H9 (cell line): ENCODE measurements around the gene ADARB2. TPM values are rescaled to one million over a fixed set of nuclear protein-coding genes. Genes with fewer than 3 reads are reported as not detected.

Source experiments
- DNase-seq: peaks from one replicate; pipeline ENCODE4 v3.0.0-alpha.2; 2017
- H2AFZ ChIP-seq: one replicate; pipeline ENCODE4 v1.6.1; 2013; ENCODE audit warnings: mild to moderate bottlenecking, low read length, control low read depth, moderate library complexity
- H2AK5ac ChIP-seq: 2 replicates; pipeline ENCODE4 v1.6.1; 2013; ENCODE audit warnings: low read length, control low read depth, mixed read lengths; ENCODE audit not compliant: insufficient read length
- H2BK120ac ChIP-seq: one replicate; pipeline ENCODE4 v1.6.1; 2013; ENCODE audit warnings: low read depth, mild to moderate bottlenecking, low read length, control low read depth, inconsistent platforms; ENCODE audit not compliant: poor library complexity, severe bottlenecking
- H2BK12ac ChIP-seq: 2 replicates; pipeline ENCODE4 v1.6.1; 2013; ENCODE audit warnings: low read length, control low read depth, mixed read lengths, low read depth; ENCODE audit not compliant: insufficient read length
- H2BK15ac ChIP-seq: 2 replicates; pipeline ENCODE4 v1.6.1; 2013; ENCODE audit warnings: low read depth, low read length, control low read depth
- H2BK20ac ChIP-seq: one replicate; pipeline ENCODE4 v1.6.1; 2013; ENCODE audit warnings: low read depth, mild to moderate bottlenecking, low read length, control low read depth, inconsistent platforms; ENCODE audit not compliant: poor library complexity, severe bottlenecking
- H2BK5ac ChIP-seq: 2 replicates; pipeline ENCODE4 v1.6.1; 2013; ENCODE audit warnings: low read length, control low read depth, mixed read lengths; ENCODE audit not compliant: insufficient read length
- H3K14ac ChIP-seq: 2 replicates; pipeline ENCODE4 v1.6.1; 2013; ENCODE audit warnings: low read length, control low read depth; ENCODE audit not compliant: insufficient read depth
- H3K18ac ChIP-seq: 2 replicates; pipeline ENCODE4 v1.6.1; 2013; ENCODE audit warnings: low read depth, mild to moderate bottlenecking, mixed read lengths, low read length, control low read depth; ENCODE audit not compliant: insufficient read length
- H3K23ac ChIP-seq: 2 replicates; pipeline ENCODE4 v1.6.1; 2013; ENCODE audit warnings: low read length, control low read depth, mixed read lengths, low read depth; ENCODE audit not compliant: insufficient read length
- H3K23me2 ChIP-seq: 2 replicates; pipeline ENCODE4 v1.6.1; 2013; ENCODE audit warnings: low read depth, mild to moderate bottlenecking, mixed read lengths, low read length, control low read depth; ENCODE audit not compliant: insufficient read length, poor library complexity, severe bottlenecking
- H3K27ac ChIP-seq: 2 replicates; pipeline ENCODE4 v1.5.1; 2013; ENCODE audit warnings: low read length, control low read depth, mixed read lengths, low read depth; ENCODE audit not compliant: insufficient read length
- H3K27me3 ChIP-seq: 2 replicates; pipeline ENCODE4 v1.6.1; 2013; ENCODE audit warnings: low read length, control low read depth, inconsistent platforms; ENCODE audit not compliant: insufficient read depth
- H3K4ac ChIP-seq: 2 replicates; pipeline ENCODE4 v1.6.1; 2013; ENCODE audit warnings: low read depth, mild to moderate bottlenecking, control low read depth, inconsistent platforms, low read length, moderate library complexity
- H3K4me1 ChIP-seq: 2 replicates; pipeline ENCODE4 v1.6.1; 2013; ENCODE audit warnings: low read length, control low read depth, inconsistent platforms; ENCODE audit not compliant: insufficient read depth
- H3K4me2 ChIP-seq: 2 replicates; pipeline ENCODE4 v1.6.1; 2013; ENCODE audit warnings: low read length, control low read depth, mixed read lengths; ENCODE audit not compliant: insufficient read length, insufficient read depth
- H3K56ac ChIP-seq: 2 replicates; pipeline ENCODE4 v1.6.1; 2013; ENCODE audit warnings: low read depth, mild to moderate bottlenecking, mixed read lengths, low read length, control low read depth; ENCODE audit not compliant: insufficient read length
- H3K79me1 ChIP-seq: 2 replicates; pipeline ENCODE4 v1.6.1; 2013; ENCODE audit warnings: low read depth, mild to moderate bottlenecking, moderate library complexity, low read length, control low read depth, inconsistent platforms; ENCODE audit not compliant: insufficient read depth, poor library complexity, severe bottlenecking
- H3K79me2 ChIP-seq: 2 replicates; pipeline ENCODE4 v1.6.1; 2013; ENCODE audit warnings: low read length, control low read depth, inconsistent platforms; ENCODE audit not compliant: insufficient read depth
- H3K9ac ChIP-seq: 2 replicates; pipeline ENCODE4 v1.6.1; 2013; ENCODE audit warnings: low read length, control low read depth, mixed read lengths; ENCODE audit not compliant: insufficient read length; ENCODE audit errors: extremely low read depth
- H3K9me3 ChIP-seq: one replicate; pipeline ENCODE4 v1.6.1; 2013; ENCODE audit warnings: low read depth, low read length, inconsistent platforms; ENCODE audit not compliant: control insufficient read depth
- H3T11ph ChIP-seq: one replicate; pipeline ENCODE4 v1.6.1; 2013; ENCODE audit warnings: mild to moderate bottlenecking, low read length, control low read depth, inconsistent platforms
- H4K20me1 ChIP-seq: one replicate; pipeline ENCODE4 v1.6.1; 2013; ENCODE audit not compliant: control insufficient read depth, insufficient read length, insufficient read depth
- H4K5ac ChIP-seq: 2 replicates; pipeline ENCODE4 v1.6.1; 2013; ENCODE audit warnings: low read depth, mild to moderate bottlenecking, mixed read lengths, low read length, control low read depth; ENCODE audit not compliant: insufficient read length
- H4K8ac ChIP-seq: replicated peaks from 2 replicates; pipeline ENCODE4 v1.6.1; 2013; ENCODE audit warnings: low read length, control low read depth, mixed read lengths, low read depth; ENCODE audit not compliant: insufficient read length
- H4K91ac ChIP-seq: 2 replicates; pipeline ENCODE4 v1.6.1; 2013; ENCODE audit warnings: low read depth, mild to moderate bottlenecking, moderate library complexity, mixed read lengths, low read length, control low read depth; ENCODE audit not compliant: insufficient read length
- H3K27ac Mint-ChIP-seq, 3 experiments: 2 replicates in 2 of 3; 3 replicates in 1 of 3; pipeline ENCODE4 v1.8.0; 2020 to 2021; ENCODE audit warnings: mixed read lengths in 3 of 3, mild to moderate bottlenecking in 1 of 3, moderate library complexity in 1 of 3
- H3K27me3 Mint-ChIP-seq: 2 replicates; pipeline ENCODE4 v1.8.0; 2021; ENCODE audit warnings: low read depth, mild to moderate bottlenecking, moderate library complexity, mixed read lengths
- H3K36me3 Mint-ChIP-seq, 3 experiments: 2 replicates in 2 of 3; 3 replicates in 1 of 3; pipeline ENCODE4 v1.8.0; 2020 to 2021; ENCODE audit warnings: low read depth in 3 of 3, mixed read lengths in 3 of 3; ENCODE audit not compliant: insufficient read depth in 1 of 3
- H3K4me1 Mint-ChIP-seq, 2 experiments: 2 replicates each; pipeline ENCODE4 v1.8.0; 2020; ENCODE audit warnings: mixed read lengths in 2 of 2
- H3K4me3 Mint-ChIP-seq, 2 experiments: 2 replicates in 1 of 2; 3 replicates in 1 of 2; pipeline ENCODE4 v1.8.0; 2020 to 2021; ENCODE audit warnings: mild to moderate bottlenecking in 2 of 2, mixed read lengths in 2 of 2, moderate library complexity in 1 of 2
- H3K9me3 Mint-ChIP-seq, 2 experiments: 2 replicates in 1 of 2; 3 replicates in 1 of 2; pipeline ENCODE4 v1.8.0; 2020; ENCODE audit warnings: mild to moderate bottlenecking in 2 of 2, mixed read lengths in 2 of 2, moderate library complexity in 1 of 2
- WGBS: extraction: QIAGEN DNeasy Blood & Tissue Kit; methylation state at CpG from one replicate; pipeline ENCODE4 v1.1.7; 2013; ENCODE audit warnings: missing lambda C conversion rate, low lambda C conversion rate, mixed read lengths; ENCODE audit not compliant: insufficient read length; ENCODE audit errors: extremely low coverage; 5-methylcytosine and 5-hydroxymethylcytosine counted together
- total RNA-seq: library from RNA; stranded (reverse); gene quantifications from 2 replicates; pipeline ENCODE4 v1.2.1, GENCODE V29; 2021
- TF ChIP-seq, protein P1 (sequence below): fragments of 200-600 bp; sonication (generic); conservative IDR thresholded peaks from 3 replicates; pipeline ENCODE4 v1.8.0; 2021; ENCODE audit warnings: antibody characterized with exemption, mild to moderate bottlenecking

ADARB2 gene
- total RNA-seq, 1 experiment from 2014 or later: 0.87 TPM

DNA sequence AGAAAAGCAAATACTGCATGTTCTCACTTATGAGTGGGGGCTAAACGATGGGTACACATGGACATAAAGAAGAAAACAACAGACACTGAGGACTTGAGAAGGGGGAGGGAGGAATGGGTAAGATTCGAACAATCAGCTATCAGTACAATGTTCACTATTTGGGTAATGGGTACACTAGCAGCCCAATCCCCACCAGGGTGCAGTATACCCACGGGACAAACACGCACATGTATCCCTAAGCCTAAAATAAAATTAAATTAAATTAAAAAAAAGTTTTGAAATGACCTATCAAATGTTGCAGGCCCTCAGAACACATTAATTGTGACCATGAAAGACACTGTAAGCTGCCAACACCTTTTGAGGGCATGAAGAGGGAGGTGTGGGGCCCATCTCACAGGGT is 365.1 kb downstream of the ADARB2 start:
- H3K4me3 Mint-ChIP-seq: no peak overlapping the region
- no peak overlapping the region for H2AFZ ChIP-seq
- peaks cover 18 to 19% of the 10 kb centered on the region in 2 experiments for H3K4me1 Mint-ChIP-seq
- no peaks in the 10 kb centered on the region for H3K79me1 ChIP-seq
- H3K27ac ChIP-seq: no peak overlapping the region
- H3K9me3 Mint-ChIP-seq: peaks cover 0 to 4% of the 10 kb centered on the region in 2 experiments; a peak in 2 of 5 replicates
- H4K5ac ChIP-seq: no peak overlapping the region
- H3K18ac ChIP-seq: no peak overlapping the region
- H3K14ac ChIP-seq: no peak overlapping the region
- no peaks in the 10 kb centered on the region; the same call in 1 of the 2 replicates for H3K79me2 ChIP-seq
- H4K8ac ChIP-seq: no peak overlapping the region
- H2BK15ac ChIP-seq: no peak overlapping the region
- no peak overlapping the region for H3K27ac Mint-ChIP-seq
- no peak overlapping the region for H2BK20ac ChIP-seq
- no peak overlapping the region for H3K4me2 ChIP-seq
- no peak overlapping the region for H2BK120ac ChIP-seq
- H3K9me3 ChIP-seq: no peaks in the 10 kb centered on the region
- no peak overlapping the region for H3T11ph ChIP-seq
- H4K91ac ChIP-seq: no peak overlapping the region
- H2AK5ac ChIP-seq: no peak overlapping the region
- H3K23me2 ChIP-seq: no peaks in the 10 kb centered on the region
- H3K4ac ChIP-seq: no peak overlapping the region
- no peaks in the 10 kb centered on the region; the same call in 1 of the 2 replicates for H3K27me3 Mint-ChIP-seq
- WGBS: no CpG with 5 or more reads among the region's 4 CpGs
- no peaks in the 10 kb centered on the region for H3K27me3 ChIP-seq
- no peaks in the 10 kb centered on the region for H4K20me1 ChIP-seq
- H2BK5ac ChIP-seq: no peak overlapping the region
- H3K23ac ChIP-seq: no peak overlapping the region
- TF ChIP-seq, protein P1, sequence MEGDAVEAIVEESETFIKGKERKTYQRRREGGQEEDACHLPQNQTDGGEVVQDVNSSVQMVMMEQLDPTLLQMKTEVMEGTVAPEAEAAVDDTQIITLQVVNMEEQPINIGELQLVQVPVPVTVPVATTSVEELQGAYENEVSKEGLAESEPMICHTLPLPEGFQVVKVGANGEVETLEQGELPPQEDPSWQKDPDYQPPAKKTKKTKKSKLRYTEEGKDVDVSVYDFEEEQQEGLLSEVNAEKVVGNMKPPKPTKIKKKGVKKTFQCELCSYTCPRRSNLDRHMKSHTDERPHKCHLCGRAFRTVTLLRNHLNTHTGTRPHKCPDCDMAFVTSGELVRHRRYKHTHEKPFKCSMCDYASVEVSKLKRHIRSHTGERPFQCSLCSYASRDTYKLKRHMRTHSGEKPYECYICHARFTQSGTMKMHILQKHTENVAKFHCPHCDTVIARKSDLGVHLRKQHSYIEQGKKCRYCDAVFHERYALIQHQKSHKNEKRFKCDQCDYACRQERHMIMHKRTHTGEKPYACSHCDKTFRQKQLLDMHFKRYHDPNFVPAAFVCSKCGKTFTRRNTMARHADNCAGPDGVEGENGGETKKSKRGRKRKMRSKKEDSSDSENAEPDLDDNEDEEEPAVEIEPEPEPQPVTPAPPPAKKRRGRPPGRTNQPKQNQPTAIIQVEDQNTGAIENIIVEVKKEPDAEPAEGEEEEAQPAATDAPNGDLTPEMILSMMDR: peak; percentile 47; the same call in 2 of the 3 replicates
- no peak overlapping the region for H3K9ac ChIP-seq
- H3K36me3 Mint-ChIP-seq: no peaks in the 10 kb centered on the region
- no peak for DNase-seq
- H3K56ac ChIP-seq: no peak overlapping the region
- H3K4me1 ChIP-seq: peaks cover 2% of the 10 kb centered on the region; the same call in 1 of the 2 replicates
- H2BK12ac ChIP-seq: no peak overlapping the region
